HepG2 (cell line): ENCODE results near the gene RHD. TPM values are rescaled to one million over a fixed set of nuclear protein-coding genes. Genes with fewer than 3 reads are reported as not detected.

Experiments used
- ARNT2 ChIP-seq: sonication (generic); formaldehyde crosslinking; IDR thresholded peaks from 2 replicates; pipeline ENCODE4 v1.8.0; 2022; ENCODE audit warnings: mild to moderate bottlenecking, low read depth, missing genetic modification reagents, moderate library complexity
- CBFB ChIP-seq: sonication (generic); formaldehyde crosslinking; IDR thresholded peaks from 2 replicates; pipeline ENCODE4 v1.4.0; 2020; ENCODE audit warnings: missing genetic modification reagents
- HMG20B ChIP-seq: conservative IDR thresholded peaks from 2 replicates; pipeline ENCODE4 v1.6.1; 2016; ENCODE audit warnings: missing genetic modification reagents, missing compliant biosample characterization
- IKZF5 ChIP-seq: IDR thresholded peaks from 2 replicates; pipeline ENCODE4 v1.6.1; 2018; ENCODE audit warnings: missing genetic modification reagents, mild to moderate bottlenecking, missing compliant biosample characterization
- ISX ChIP-seq: sonication (generic); formaldehyde crosslinking; conservative IDR thresholded peaks from 2 replicates; pipeline ENCODE4 v1.5.0; 2020; ENCODE audit warnings: missing genetic modification reagents
- KAT7 ChIP-seq: IDR thresholded peaks from 2 replicates; pipeline ENCODE4 v1.6.1; 2018; ENCODE audit warnings: borderline replicate concordance, missing compliant biosample characterization
- KAT8 ChIP-seq: IDR thresholded peaks from 2 replicates; pipeline ENCODE4 v1.6.1; 2016; ENCODE audit warnings: missing genetic modification reagents, missing compliant biosample characterization
- LRRFIP1 ChIP-seq: sonication (generic); formaldehyde crosslinking; conservative IDR thresholded peaks from 2 replicates; pipeline ENCODE4 v1.4.0; 2020; ENCODE audit warnings: missing genetic modification reagents
- MLX ChIP-seq: IDR thresholded peaks from 2 replicates; pipeline ENCODE4 v1.6.1; 2016
- NFKB2 ChIP-seq: sonication (generic); formaldehyde crosslinking; IDR thresholded peaks from 2 replicates; pipeline ENCODE4 v1.4.0; 2020; ENCODE audit warnings: missing genetic modification reagents, borderline replicate concordance
- SAFB2 ChIP-seq: sonication (generic); formaldehyde crosslinking; IDR thresholded peaks from 2 replicates; pipeline ENCODE4 v1.5.1; 2020; ENCODE audit warnings: missing genetic modification reagents, low read depth, mild to moderate bottlenecking, borderline replicate concordance
- SP2 ChIP-seq: sonication (generic); formaldehyde crosslinking; IDR thresholded peaks from 2 replicates; pipeline ENCODE4 v1.5.1; 2020; ENCODE audit warnings: mild to moderate bottlenecking, missing genetic modification reagents
- SRY ChIP-seq: sonication (generic); formaldehyde crosslinking; IDR thresholded peaks from 2 replicates; pipeline ENCODE4 v1.8.0; 2022; ENCODE audit warnings: mild to moderate bottlenecking, missing genetic modification reagents
- ZNF264 ChIP-seq: sonication (generic); formaldehyde crosslinking; IDR thresholded peaks from 2 replicates; pipeline ENCODE4 v1.4.0; 2020; ENCODE audit warnings: missing genetic modification reagents
- ZNF414 ChIP-seq: sonication (generic); formaldehyde crosslinking; IDR thresholded peaks from 2 replicates; pipeline ENCODE4 v1.5.0; 2020; ENCODE audit warnings: missing genetic modification reagents
- ZNF605 ChIP-seq: sonication (generic); formaldehyde crosslinking; IDR thresholded peaks from 2 replicates; pipeline ENCODE4 v1.8.0; 2022; ENCODE audit warnings: mild to moderate bottlenecking, missing genetic modification reagents
- ZNF777 ChIP-seq: sonication (generic); formaldehyde crosslinking; IDR thresholded peaks from 2 replicates; pipeline ENCODE4 v1.4.0; 2020; ENCODE audit warnings: missing genetic modification reagents
- ZSCAN20 ChIP-seq: sonication (generic); formaldehyde crosslinking; IDR thresholded peaks from 2 replicates; pipeline ENCODE4 v1.4.0; 2020; ENCODE audit warnings: missing genetic modification reagents, mild to moderate bottlenecking, borderline replicate concordance
- polyA plus RNA-seq, 8 experiments: library from polyadenylated mRNA; depleted of rRNA in 3 of 8; stranded (reverse) in 7 of 8; unstranded in 1 of 8; fragments of >200 nt; fragmentation: Illumina TruSeq in 4 of 8; extraction: Trizol in 4 of 8; gene quantifications; 2 replicates each; pipeline versions ENCODE4 v1.2.1 to v1.2.3, GENCODE V29; 2011 to 2016; ENCODE audit warnings: low read depth in 4 of 8, missing spikeins in 1 of 8, mixed read lengths in 1 of 8; ENCODE audit not compliant: insufficient read depth in 1 of 8
- total RNA-seq, 5 experiments: library from RNA; depleted of rRNA; stranded (reverse); fragments of >200 nt; fragmentation: Illumina TruSeq; extraction: Trizol; gene quantifications; 2 replicates each; pipeline ENCODE4 v1.2.3, GENCODE V29; 2016; ENCODE audit warnings: low read depth in 1 of 5
- TF ChIP-seq, protein P1 (sequence below): sonication (generic); formaldehyde crosslinking; conservative IDR thresholded peaks from 2 replicates; pipeline ENCODE4 v1.8.0; 2022; ENCODE audit warnings: low read depth, missing genetic modification reagents
- TF ChIP-seq, protein P2 (sequence below): sonication (generic); formaldehyde crosslinking; IDR thresholded peaks from 2 replicates; pipeline ENCODE4 v1.4.0; 2020; ENCODE audit warnings: missing genetic modification reagents, borderline replicate concordance

RHD gene
- total and polyA plus RNA-seq, 2 of the 13 experiments (the other 11 are each of a cell fraction or from before 2014, with no cell fraction given) = not detected

DNA sequence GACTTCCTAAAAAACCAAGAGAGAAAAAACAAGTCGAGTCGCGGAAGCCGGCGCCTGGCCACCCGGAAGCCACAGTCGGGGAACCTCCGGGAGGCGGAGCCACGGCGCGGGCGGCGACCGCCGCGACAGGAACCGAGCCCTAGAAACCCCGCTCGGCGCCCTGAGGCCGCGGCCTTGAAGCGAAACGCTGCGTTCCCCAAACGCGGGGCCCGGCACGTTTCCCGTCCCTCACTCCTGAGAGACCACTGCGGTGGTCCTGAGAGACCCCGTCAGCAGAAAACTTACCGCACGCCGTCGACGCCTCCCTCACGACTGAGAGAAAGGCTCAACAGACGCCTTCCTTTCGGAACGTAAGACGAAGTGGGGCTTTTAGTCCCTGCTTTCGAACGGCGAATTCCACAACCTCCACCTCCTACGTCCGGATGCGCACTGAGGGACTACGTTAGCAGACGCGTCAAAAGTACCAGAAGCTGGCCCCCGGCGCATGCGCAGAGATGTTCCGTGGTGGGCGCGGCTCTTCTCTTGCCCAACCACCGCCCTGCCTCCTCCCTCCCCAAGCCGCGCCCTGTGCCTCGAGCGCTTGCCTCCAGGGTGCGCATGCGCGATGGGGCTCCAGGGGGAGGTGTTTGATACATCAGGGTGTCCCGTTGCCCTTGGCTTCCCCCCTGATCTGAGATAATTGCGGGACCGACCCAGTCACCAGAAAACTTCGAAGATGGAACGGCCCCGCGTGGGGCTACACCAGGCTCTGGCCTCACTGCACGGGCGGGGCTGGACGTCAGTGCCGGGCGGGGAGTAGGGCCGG is 25.1 kb upstream of the RHD start, which contains the start of gene RSRP1 (continued):
- peak; percentile 70; the same call in 1 of the 2 replicates for TF ChIP-seq ZNF414 (CRISPR knock-in tag)
- peak; percentile 66; the same call in 1 of the 2 replicates for TF ChIP-seq CBFB
- no peak for TF ChIP-seq ISX (CRISPR knock-in tag)
- TF ChIP-seq, protein P1, sequence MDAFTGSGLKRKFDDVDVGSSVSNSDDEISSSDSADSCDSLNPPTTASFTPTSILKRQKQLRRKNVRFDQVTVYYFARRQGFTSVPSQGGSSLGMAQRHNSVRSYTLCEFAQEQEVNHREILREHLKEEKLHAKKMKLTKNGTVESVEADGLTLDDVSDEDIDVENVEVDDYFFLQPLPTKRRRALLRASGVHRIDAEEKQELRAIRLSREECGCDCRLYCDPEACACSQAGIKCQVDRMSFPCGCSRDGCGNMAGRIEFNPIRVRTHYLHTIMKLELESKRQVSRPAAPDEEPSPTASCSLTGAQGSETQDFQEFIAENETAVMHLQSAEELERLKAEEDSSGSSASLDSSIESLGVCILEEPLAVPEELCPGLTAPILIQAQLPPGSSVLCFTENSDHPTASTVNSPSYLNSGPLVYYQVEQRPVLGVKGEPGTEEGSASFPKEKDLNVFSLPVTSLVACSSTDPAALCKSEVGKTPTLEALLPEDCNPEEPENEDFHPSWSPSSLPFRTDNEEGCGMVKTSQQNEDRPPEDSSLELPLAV (CRISPR knock-in tag) = no peak; the same call in 1 of the 2 replicates
- TF ChIP-seq ARNT2 (CRISPR knock-in tag) = peak; percentile 72; the same call in 1 of the 2 replicates
- TF ChIP-seq ZNF605 = peak; percentile 83
- peak; percentile 32; the same call in 1 of the 2 replicates for TF ChIP-seq HMG20B (CRISPR knock-in tag)
- TF ChIP-seq IKZF5 = peak; percentile 95
- no peak for TF ChIP-seq SP2 (CRISPR knock-in tag)
- TF ChIP-seq MLX = peak; percentile 2; the same call in 1 of the 2 replicates
- peak; percentile 96 for TF ChIP-seq NFKB2
- TF ChIP-seq ZNF264 (CRISPR knock-in tag) = no peak
- TF ChIP-seq KAT7 (CRISPR knock-in tag) = 0 out of 2 replicates have a peak, but pooled peaks have one; percentile 51
- TF ChIP-seq KAT8 = peak; percentile 89
- TF ChIP-seq SAFB2 (CRISPR knock-in tag) = no peak
- 0 out of 2 replicates have a peak, but pooled peaks have one; percentile 58 for TF ChIP-seq LRRFIP1 (CRISPR knock-in tag)
- TF ChIP-seq, protein P2, sequence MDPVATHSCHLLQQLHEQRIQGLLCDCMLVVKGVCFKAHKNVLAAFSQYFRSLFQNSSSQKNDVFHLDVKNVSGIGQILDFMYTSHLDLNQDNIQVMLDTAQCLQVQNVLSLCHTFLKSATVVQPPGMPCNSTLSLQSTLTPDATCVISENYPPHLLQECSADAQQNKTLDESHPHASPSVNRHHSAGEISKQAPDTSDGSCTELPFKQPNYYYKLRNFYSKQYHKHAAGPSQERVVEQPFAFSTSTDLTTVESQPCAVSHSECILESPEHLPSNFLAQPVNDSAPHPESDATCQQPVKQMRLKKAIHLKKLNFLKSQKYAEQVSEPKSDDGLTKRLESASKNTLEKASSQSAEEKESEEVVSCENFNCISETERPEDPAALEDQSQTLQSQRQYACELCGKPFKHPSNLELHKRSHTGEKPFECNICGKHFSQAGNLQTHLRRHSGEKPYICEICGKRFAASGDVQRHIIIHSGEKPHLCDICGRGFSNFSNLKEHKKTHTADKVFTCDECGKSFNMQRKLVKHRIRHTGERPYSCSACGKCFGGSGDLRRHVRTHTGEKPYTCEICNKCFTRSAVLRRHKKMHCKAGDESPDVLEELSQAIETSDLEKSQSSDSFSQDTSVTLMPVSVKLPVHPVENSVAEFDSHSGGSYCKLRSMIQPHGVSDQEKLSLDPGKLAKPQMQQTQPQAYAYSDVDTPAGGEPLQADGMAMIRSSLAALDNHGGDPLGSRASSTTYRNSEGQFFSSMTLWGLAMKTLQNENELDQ (CRISPR knock-in tag) = peak; percentile 95
- TF ChIP-seq ZNF777 (CRISPR knock-in tag) = peak; percentile 65; the same call in 1 of the 2 replicates
- peak; percentile 22; the same call in 1 of the 2 replicates for TF ChIP-seq SRY (CRISPR knock-in tag)
- TF ChIP-seq ZSCAN20 = no peak
